Measurements from ENCODE around the gene ADSS1. TPM values are rescaled to one million over a fixed set of nuclear protein-coding genes. Genes with fewer than 3 reads are reported as not detected.

The ADSS1 gene
- total and polyA plus RNA-seq, 2 experiments from 2014 or later: 3.8 to 7.6 TPM

DNA sequence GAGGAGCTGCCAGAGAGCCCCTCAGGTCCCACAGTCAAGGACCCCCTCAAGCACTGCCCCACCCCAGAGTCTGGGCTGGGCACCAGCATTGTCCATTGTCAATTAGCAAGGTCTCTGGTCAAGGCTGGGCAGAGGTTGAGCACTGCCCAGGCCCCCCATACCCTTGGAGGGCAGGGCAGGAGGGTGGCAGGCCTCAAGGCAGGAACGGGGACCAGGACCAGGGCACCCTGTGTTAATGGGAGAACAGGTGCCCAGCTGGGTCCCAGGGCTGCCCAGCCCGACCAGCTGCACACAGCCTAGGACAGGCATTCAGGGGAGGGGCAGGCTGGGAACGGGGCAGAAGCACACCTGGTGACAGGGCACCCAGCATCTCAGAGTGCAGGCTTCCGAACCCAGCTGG lies 47.3 kb downstream of the ADSS1 start:
- no peaks in the 10 kb centered on the region for H3K79me2 ChIP-seq
- H3K27me3 ChIP-seq: no peaks in the 10 kb centered on the region
- H3K9me3 ChIP-seq (ENCODE audit: low read depth): no peaks in the 10 kb centered on the region
- H2AFZ ChIP-seq: no peak overlapping the region
- H3K4me1 ChIP-seq (ENCODE audit: insufficient read depth): peaks cover 4% of the 10 kb centered on the region
- H3K9me2 ChIP-seq (replicated peaks; ENCODE audit: insufficient read depth): no peaks in the 10 kb centered on the region
- TF ChIP-seq EZH2phosphoT487 (IDR thresholded peaks at IDR 0.05; ENCODE audit: low read depth, severe bottlenecking, unreplicated experiment) (no peak), EZH2 (IDR thresholded peaks at IDR 0.05; ENCODE audit: borderline replicate concordance) (no peak)
- TF ChIP-seq, protein P1, sequence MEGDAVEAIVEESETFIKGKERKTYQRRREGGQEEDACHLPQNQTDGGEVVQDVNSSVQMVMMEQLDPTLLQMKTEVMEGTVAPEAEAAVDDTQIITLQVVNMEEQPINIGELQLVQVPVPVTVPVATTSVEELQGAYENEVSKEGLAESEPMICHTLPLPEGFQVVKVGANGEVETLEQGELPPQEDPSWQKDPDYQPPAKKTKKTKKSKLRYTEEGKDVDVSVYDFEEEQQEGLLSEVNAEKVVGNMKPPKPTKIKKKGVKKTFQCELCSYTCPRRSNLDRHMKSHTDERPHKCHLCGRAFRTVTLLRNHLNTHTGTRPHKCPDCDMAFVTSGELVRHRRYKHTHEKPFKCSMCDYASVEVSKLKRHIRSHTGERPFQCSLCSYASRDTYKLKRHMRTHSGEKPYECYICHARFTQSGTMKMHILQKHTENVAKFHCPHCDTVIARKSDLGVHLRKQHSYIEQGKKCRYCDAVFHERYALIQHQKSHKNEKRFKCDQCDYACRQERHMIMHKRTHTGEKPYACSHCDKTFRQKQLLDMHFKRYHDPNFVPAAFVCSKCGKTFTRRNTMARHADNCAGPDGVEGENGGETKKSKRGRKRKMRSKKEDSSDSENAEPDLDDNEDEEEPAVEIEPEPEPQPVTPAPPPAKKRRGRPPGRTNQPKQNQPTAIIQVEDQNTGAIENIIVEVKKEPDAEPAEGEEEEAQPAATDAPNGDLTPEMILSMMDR (IDR thresholded peaks at IDR 0.05; ENCODE audit: poor library complexity): no peak
- 100% methylated on average over 4 of the region's 4 CpGs for WGBS (ENCODE audit: low lambda C conversion rate, missing lambda C conversion rate)
- H3K36me3 ChIP-seq (replicated peaks; ENCODE audit: insufficient read depth, low read depth): no peaks in the 10 kb centered on the region
- DNase-seq (ENCODE audit: low spot score): no peak
- no peak overlapping the region for H3K4me3 ChIP-seq
- H3K27ac ChIP-seq: no peak overlapping the region
- H3K4me2 ChIP-seq: no peak overlapping the region
- no peaks in the 10 kb centered on the region for H4K20me1 ChIP-seq (ENCODE audit: insufficient read depth, poor library complexity, severe bottlenecking)

DNA sequence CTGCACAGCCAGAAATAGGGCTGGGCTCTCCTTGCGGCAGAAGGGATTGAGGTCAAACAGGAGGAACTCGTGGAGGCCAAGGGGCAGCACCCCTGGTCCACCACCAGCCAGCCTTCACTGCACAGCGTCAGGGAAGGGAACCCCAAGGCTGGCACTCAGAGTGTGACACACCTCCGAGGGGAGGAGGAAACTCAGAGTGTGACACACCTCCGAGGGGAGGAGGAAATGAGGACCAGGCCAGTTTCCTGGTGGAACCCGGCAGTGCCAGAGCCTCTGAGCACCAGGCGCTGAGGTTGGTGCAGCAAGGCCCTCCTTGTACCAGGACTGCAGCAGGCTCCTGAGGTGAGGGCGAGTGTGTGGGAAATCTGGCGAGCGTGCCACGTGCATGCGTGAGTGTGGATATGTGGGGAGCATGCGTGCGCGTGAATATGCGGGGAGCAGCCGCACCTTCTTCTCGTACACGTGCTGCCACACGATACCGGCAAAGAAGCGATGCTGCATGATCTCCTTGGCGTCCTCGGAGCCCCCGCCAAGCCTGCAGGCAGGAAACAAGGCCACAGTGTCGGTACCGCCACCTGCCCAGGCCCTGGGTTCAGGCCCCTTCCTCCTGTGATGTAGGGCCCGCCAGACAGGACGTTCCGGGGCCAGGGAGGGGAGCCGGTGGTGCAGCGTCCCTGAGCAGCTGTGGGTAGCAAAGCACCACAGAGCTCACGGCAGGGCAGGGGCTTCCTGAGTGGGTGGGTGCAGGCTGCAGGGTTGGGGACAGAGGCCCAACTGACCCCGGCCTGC lies 48.1 kb downstream of the ADSS1 start:
- Histone ChIP-seq H3K9me3 (ENCODE audit: low read depth) (no peaks in the 10 kb centered on the region), H3K27ac (no peak overlapping the region), H3K27me3 (no peaks in the 10 kb centered on the region), H3K4me2 (no peak overlapping the region), H2AFZ (no peak overlapping the region), H3K79me2 (no peaks in the 10 kb centered on the region), H3K36me3 (replicated peaks; ENCODE audit: insufficient read depth, low read depth) (no peaks in the 10 kb centered on the region), H3K9me2 (replicated peaks; ENCODE audit: insufficient read depth) (no peaks in the 10 kb centered on the region), H3K4me3 (no peak overlapping the region), H3K4me1 (ENCODE audit: insufficient read depth) (peaks cover 4% of the 10 kb centered on the region), H4K20me1 (ENCODE audit: insufficient read depth, poor library complexity, severe bottlenecking) (no peaks in the 10 kb centered on the region)
- WGBS (ENCODE audit: low lambda C conversion rate, missing lambda C conversion rate): 97% methylated on average over 28 of the region's 34 CpGs
- no peak for DNase-seq (ENCODE audit: low spot score)
- no peak for TF ChIP-seq EZH2phosphoT487 (IDR thresholded peaks at IDR 0.05; ENCODE audit: low read depth, severe bottlenecking, unreplicated experiment)
- no peak for TF ChIP-seq EZH2 (IDR thresholded peaks at IDR 0.05; ENCODE audit: borderline replicate concordance)
- TF ChIP-seq, protein P1 (IDR thresholded peaks at IDR 0.05; ENCODE audit: poor library complexity): no peak

DNA sequence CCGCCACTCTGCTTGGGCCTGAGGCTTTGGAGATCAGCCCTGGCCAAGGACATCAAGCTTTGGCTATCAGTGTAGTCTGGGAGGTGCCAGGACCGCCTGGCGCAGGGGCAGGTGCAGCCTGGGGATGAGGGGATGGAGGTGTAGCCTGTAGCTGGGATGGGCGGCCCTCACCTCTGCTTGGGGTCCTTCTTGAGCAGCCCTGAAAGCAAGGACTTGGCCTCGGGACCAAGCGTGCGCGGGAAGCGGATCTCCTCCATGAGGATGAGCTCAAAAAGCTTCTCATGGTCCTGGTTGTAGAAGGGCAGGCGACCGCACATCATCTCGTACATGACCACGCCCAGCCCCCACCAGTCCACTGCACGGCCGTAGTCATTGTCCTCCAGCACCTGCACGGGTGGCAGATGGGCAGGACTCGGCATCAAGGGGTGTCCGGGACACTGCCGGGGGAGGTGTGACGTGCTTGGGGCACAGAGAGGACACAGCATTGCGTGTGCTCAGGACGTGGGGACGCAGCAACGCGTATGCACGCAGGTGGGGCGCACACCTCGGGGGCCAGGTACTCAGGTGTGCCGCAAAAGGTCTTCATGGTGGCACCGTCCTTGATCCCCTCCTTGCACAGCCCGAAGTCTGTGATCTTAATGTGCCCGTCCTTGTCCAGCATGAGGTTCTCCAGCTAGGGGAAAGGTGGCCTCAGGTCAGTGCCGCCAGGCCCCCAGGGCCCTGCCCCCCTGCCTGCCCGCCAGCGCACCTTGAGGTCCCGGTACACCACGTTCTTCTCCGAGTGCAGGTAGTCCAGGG lies 48.9 kb downstream of the ADSS1 start:
- Histone ChIP-seq H3K9me3 (ENCODE audit: low read depth) (no peaks in the 10 kb centered on the region), H3K27ac (no peak overlapping the region), H3K4me3 (no peak overlapping the region), H3K27me3 (no peaks in the 10 kb centered on the region), H4K20me1 (ENCODE audit: insufficient read depth, poor library complexity, severe bottlenecking) (no peaks in the 10 kb centered on the region), H2AFZ (no peak overlapping the region), H3K9me2 (replicated peaks; ENCODE audit: insufficient read depth) (no peaks in the 10 kb centered on the region), H3K36me3 (replicated peaks; ENCODE audit: insufficient read depth, low read depth) (no peaks in the 10 kb centered on the region), H3K4me1 (ENCODE audit: insufficient read depth) (peaks cover 4% of the 10 kb centered on the region), H3K79me2 (no peaks in the 10 kb centered on the region), H3K4me2 (no peak overlapping the region)
- no peak for TF ChIP-seq EZH2phosphoT487 (IDR thresholded peaks at IDR 0.05; ENCODE audit: low read depth, severe bottlenecking, unreplicated experiment)
- TF ChIP-seq, protein P1 (IDR thresholded peaks at IDR 0.05; ENCODE audit: poor library complexity): no peak
- no peak for TF ChIP-seq EZH2 (IDR thresholded peaks at IDR 0.05; ENCODE audit: borderline replicate concordance)
- DNase-seq (ENCODE audit: low spot score): no peak
- WGBS (ENCODE audit: low lambda C conversion rate, missing lambda C conversion rate): 95% methylated on average over 36 of the region's 38 CpGs

All from hepatocyte (in vitro differentiated cells).